Activated CD8-positive, alpha-beta T cell treated with anti-CD3 and anti-CD28 coated beads, Interleukin-2, amount 10 ng/mL, durations not matched to agents 7 days and 5 days (primary cell): Measurements from ENCODE around the gene BORCS8. TPM values are rescaled to one million over a fixed set of nuclear protein-coding genes. Genes with fewer than 3 reads are reported as not detected.
A peak's percentile ranks its signal among the peaks of the same experiment; 100 is the strongest.
"Not testable (repeated sequence)": the region's sequence is repeated elsewhere in the genome, so short reads cannot be mapped to it uniquely, and the experiment has no call there.

ENCODE experiments used
- ATAC-seq: fragments of 150-1000 bp; cut with Tn5 transposase; one replicate; pipeline ENCODE4 v1.10.0; 2021; ENCODE audit warnings: moderate library complexity
- CTCF ChIA-PET: fragments of 350-600 bp; sonication (Branson Sonifier 250); formaldehyde crosslinking; loops from one replicate; lab custom pipeline; 2021; ENCODE audit warnings: antibody characterized with exemption; lab: Charles Lee
- POLR2A ChIA-PET: fragments of 350-600 bp; sonication (Branson Sonifier 250); formaldehyde crosslinking; loops from one replicate; lab custom pipeline; 2021; ENCODE audit warnings: antibody characterized with exemption; lab: Charles Lee
- DNase-seq: peaks from one replicate; pipeline ENCODE4 v3.0.0-alpha.2; 2020
- H3K27ac Mint-ChIP-seq: one replicate; pipeline ENCODE4 v1.8.0; 2021; ENCODE audit warnings: mild to moderate bottlenecking, mixed read lengths
- H3K27me3 Mint-ChIP-seq: one replicate; pipeline ENCODE4 v1.8.0; 2021; ENCODE audit warnings: low read depth, mixed read lengths
- H3K36me3 Mint-ChIP-seq: one replicate; pipeline ENCODE4 v1.8.0; 2021; ENCODE audit warnings: low read depth, mixed read lengths
- H3K4me1 Mint-ChIP-seq: one replicate; pipeline ENCODE4 v1.8.0; 2021; ENCODE audit warnings: low read depth, mixed read lengths
- H3K4me3 Mint-ChIP-seq: one replicate; pipeline ENCODE4 v1.8.0; 2021; ENCODE audit warnings: mild to moderate bottlenecking, mixed read lengths
- H3K9me3 Mint-ChIP-seq: one replicate; pipeline ENCODE4 v1.8.0; 2022; ENCODE audit warnings: mixed read lengths; ENCODE audit not compliant: insufficient read depth
- total RNA-seq, 2 experiments: library from RNA; stranded (reverse); gene quantifications; one replicate each; pipeline ENCODE4 v1.2.3, GENCODE V29; 2021

BORCS8 gene
- total RNA-seq, 2 experiments from 2014 or later, result 22.1 to 25.4 TPM

DNA sequence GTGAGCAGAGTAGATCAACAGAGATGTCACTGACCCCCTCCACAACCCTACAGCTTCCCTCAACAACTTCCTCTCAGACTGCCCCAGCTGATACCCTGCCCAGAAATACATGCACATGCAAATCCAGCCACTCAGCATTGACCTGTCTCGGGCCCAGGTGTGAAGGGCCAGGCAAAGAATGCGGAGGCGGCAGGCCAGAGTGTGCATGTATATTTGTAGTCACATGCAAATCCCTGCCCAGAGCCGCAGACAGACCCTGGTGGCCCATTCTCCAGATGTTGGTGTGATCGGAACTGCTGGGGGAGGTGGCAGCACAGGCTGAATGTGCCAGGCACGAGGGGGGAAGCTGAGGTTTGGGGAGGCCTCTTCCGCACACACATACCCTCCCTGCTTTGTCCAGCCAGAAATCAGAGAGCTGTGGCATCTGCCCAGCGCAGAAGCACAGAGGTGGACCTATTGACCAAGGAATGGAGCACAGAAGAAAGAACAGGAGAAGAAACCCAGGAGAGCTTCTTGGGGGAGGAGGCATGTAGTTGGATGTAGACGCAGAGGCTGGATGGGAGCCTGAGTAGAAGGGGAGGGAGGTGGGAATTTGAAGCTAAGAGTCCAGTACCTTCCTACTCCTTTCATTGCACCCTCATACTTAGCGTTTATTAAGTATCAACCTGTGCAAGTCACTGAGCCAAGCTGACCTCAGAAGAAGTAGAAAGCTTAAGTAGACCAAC lies 36.3 kb downstream of the BORCS8 start:
- ATAC-seq, result no peak
- ChIA-PET CTCF (interaction anchor here (0.6 to 3.2 kb wide), 3 partner anchors 9 to 43 kb away, joined by 3 to 16 read pairs (median 13); no protein-coding TSS in a partner anchor), POLR2A (interaction anchor here (0.6 to 1.1 kb wide), 3 partner anchors 9 to 21 kb away, joined by 3 to 5 read pairs (median 3); no protein-coding TSS in a partner anchor)

DNA sequence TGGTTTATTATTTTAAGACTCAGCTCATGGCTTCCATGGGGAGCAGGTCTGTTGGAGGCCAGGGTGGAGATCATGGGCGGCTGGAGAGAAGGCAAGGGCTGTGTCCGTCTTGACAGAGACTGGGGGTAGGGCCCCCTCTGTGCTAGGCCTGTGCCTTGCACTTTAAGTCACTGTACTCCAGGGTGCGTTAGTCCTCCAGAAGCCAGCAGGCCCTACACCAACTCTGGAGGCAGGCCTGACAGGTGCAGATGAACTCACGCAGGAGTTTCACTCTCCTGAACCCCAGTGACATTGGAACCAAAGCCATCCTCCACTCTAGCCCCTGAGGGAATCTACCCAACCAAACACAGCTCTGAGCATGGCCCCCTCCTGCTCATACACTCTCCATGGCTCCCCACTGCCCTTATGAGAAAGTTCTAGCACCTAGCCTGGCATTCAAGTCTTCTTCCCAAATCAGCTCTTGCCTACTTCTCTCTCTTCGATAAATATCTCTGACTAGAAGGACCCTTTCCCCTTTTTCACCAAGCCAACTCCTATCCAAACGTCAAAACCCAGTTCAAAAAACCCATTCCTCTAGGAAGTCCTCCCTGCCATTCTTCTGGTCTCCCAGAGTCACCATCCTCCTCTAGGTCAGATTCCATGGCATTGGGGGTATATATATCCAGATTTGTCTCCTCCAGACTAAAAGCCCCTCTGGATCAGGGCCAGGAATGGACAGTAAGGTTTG lies 37.0 kb downstream of the BORCS8 start:
- ATAC-seq (no peak), DNase-seq (no peak)
- Mint-ChIP-seq H3K27ac (no peak overlapping the region), H3K4me1 (no peaks in the 10 kb centered on the region), H3K4me3 (no peak overlapping the region), H3K9me3 (no peaks in the 10 kb centered on the region), H3K36me3 (peaks cover 17% of the 10 kb centered on the region), H3K27me3 (no peaks in the 10 kb centered on the region)
- CTCF ChIA-PET, result interaction anchor here (0.9 to 3.2 kb wide), 2 partner anchors 8 to 19 kb away, joined by 5 to 16 read pairs; no protein-coding TSS in a partner anchor
- POLR2A ChIA-PET, result interaction anchor here (1.1 kb wide), 1 partner anchor 10 kb away, joined by 3 read pairs; no protein-coding TSS in a partner anchor

More for the DNA sequence above, 36.3 kb downstream of the BORCS8 start:
- Mint-ChIP-seq H3K4me3 (no peak overlapping the region), H3K4me1 (no peaks in the 10 kb centered on the region), H3K27me3 (no peaks in the 10 kb centered on the region), H3K27ac (no peak overlapping the region), H3K9me3 (no peaks in the 10 kb centered on the region), H3K36me3 (peaks cover 17% of the 10 kb centered on the region)
- DNase-seq, result no peak

- POLR2A ChIA-PET, result no interaction called here
- CTCF ChIA-PET, result no interaction called here
- no peaks in the 10 kb centered on the region for H3K27me3 Mint-ChIP-seq
- no peaks in the 10 kb centered on the region for H3K9me3 Mint-ChIP-seq
- no peak for DNase-seq
- H3K4me1 Mint-ChIP-seq, result no peaks in the 10 kb centered on the region
- no peak overlapping the region for H3K27ac Mint-ChIP-seq
- no peak overlapping the region for H3K4me3 Mint-ChIP-seq
- H3K36me3 Mint-ChIP-seq, result peaks cover 14% of the 10 kb centered on the region
- ATAC-seq, result no peak
Observed at GRCh38 chr19:19152668-19153384, 39.1 kb downstream of the BORCS8 start.

- no peak for ATAC-seq
- CTCF ChIA-PET, result interaction anchor here (6.1 kb wide), 1 partner anchor 24 kb away, joined by 57 read pairs; no protein-coding TSS in a partner anchor
- Mint-ChIP-seq H3K27me3 (no peaks in the 10 kb centered on the region), H3K27ac (no peak overlapping the region), H3K4me1 (no peaks in the 10 kb centered on the region), H3K36me3 (peaks cover 10% of the 10 kb centered on the region), H3K9me3 (no peaks in the 10 kb centered on the region), H3K4me3 (no peak overlapping the region)
- POLR2A ChIA-PET, result no interaction called here
- no peak for DNase-seq
Observed at GRCh38 chr19:19151418-19151817, 40.5 kb downstream of the BORCS8 start.

GRCh38 chr19:19149435-19149834 lies 42.5 kb downstream of the BORCS8 start:
- H3K4me3 Mint-ChIP-seq, result no peak overlapping the region
- H3K27ac Mint-ChIP-seq, result no peak overlapping the region
- H3K27me3 Mint-ChIP-seq, result no peaks in the 10 kb centered on the region
- POLR2A ChIA-PET, result no interaction called here
- H3K36me3 Mint-ChIP-seq, result no peaks in the 10 kb centered on the region
- ATAC-seq (no peak), DNase-seq (no peak)
- CTCF ChIA-PET, result interaction anchor here (6.1 kb wide), 1 partner anchor 26 kb away, joined by 57 read pairs; no protein-coding TSS in a partner anchor
- H3K4me1 Mint-ChIP-seq, result no peaks in the 10 kb centered on the region
- no peaks in the 10 kb centered on the region for H3K9me3 Mint-ChIP-seq

- CTCF ChIA-PET, result interaction anchor here (1.1 to 6.1 kb wide), 3 partner anchors 27 to 342 kb away, joined by 3 to 57 read pairs (median 6); no protein-coding TSS in a partner anchor
- POLR2A ChIA-PET, H3K36me3 Mint-ChIP-seq, H3K4me3 Mint-ChIP-seq, H3K27me3 Mint-ChIP-seq, DNase-seq, H3K9me3 Mint-ChIP-seq, ATAC-seq, H3K4me1 Mint-ChIP-seq, H3K27ac Mint-ChIP-seq: not testable (repeated sequence)
Observed at GRCh38 chr19:19148504-19148903, 43.4 kb downstream of the BORCS8 start.

GRCh38 chr19:19147344-19147743 lies 44.6 kb downstream of the BORCS8 start:
- H3K36me3 Mint-ChIP-seq, result no peaks in the 10 kb centered on the region
- no peaks in the 10 kb centered on the region for H3K27me3 Mint-ChIP-seq
- POLR2A ChIA-PET, result no interaction called here
- no peaks in the 10 kb centered on the region for H3K9me3 Mint-ChIP-seq
- DNase-seq (no peak), ATAC-seq (no peak)
- CTCF ChIA-PET, result interaction anchor here (1.0 to 6.1 kb wide), 6 partner anchors 9 to 97 kb away, joined by 3 to 57 read pairs (median 4); no protein-coding TSS in a partner anchor
- no peak overlapping the region for H3K27ac Mint-ChIP-seq
- H3K4me3 Mint-ChIP-seq, result no peak overlapping the region
- H3K4me1 Mint-ChIP-seq, result no peaks in the 10 kb centered on the region

DNA sequence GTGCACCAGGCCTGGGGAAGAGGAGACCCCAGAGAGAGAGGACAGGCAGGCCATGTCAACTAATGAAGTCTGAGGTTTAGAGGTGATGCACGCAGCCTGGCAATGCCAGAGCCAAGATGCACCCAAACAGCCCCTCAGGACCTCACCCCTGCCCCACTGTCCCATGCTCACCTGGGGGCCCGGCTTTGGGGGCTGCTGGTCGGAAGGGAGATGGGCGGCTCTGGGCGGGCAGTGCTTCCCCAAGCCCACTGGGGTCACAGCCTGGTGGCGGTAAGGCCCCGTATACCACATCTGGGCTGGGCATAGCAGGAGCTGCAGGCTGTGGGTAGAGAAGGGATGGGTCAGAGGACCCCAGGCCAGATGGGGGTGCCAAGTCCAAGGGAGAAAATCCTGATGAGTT lies 45.1 kb downstream of the BORCS8 start:
- Mint-ChIP-seq H3K36me3 (no peaks in the 10 kb centered on the region), H3K27ac (no peak overlapping the region), H3K27me3 (no peaks in the 10 kb centered on the region), H3K4me1 (no peaks in the 10 kb centered on the region), H3K9me3 (no peaks in the 10 kb centered on the region), H3K4me3 (no peak overlapping the region)
- ChIA-PET CTCF (interaction anchor here (1.0 to 6.1 kb wide), 6 partner anchors 10 to 96 kb away, joined by 3 to 57 read pairs (median 4); no protein-coding TSS in a partner anchor), POLR2A (no interaction called here)
- DNase-seq (no peak), ATAC-seq (no peak)

DNA sequence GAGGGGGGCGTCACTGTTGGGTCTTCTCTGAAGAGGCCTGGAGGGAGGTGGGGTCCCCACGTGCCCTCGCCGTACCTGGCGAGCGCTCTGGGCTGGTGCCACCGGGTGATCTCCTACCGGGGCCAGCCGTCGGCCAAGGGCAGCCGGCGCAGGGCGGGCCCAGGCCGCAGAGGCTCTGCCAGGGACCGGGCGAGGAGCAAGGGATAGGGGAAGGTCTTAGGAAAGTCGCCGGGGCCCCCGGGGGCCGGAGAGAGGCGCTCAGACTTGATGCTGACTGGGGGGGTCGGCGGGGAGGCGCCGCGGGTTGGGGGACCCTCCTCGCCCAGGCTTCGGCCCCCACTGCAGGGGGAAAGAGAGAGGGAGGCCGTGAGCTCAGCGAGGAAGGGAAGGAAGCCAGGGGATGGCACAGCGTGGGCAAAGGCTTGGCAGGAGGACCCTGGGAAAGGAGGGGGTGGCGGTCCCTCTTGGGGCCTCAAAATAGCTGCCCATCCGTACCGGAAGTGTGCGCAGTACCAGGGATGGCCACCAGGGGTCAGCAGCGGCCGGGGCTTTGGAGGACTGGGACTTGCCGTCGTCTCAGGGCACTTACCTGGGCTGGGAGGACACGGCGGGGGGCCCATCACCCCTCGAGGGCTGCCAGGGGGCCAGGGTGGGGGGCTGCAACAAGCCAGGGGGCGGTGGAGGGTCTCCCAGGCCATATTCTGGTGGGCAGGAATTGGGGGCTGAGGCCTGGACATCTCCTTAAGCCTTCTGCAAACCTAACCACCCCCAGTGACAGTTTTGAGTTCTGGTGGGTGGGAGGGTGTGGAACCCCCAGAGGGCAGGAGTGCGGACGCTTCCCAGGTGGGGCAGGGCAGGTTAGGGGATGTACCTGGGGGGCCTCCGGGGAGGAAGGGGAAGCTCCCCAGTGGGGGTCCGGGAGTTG lies 46.0 kb downstream of the BORCS8 start:
- DNase-seq (peak; percentile 90), ATAC-seq (peak; percentile 77)
- Mint-ChIP-seq H3K4me3 (no peak overlapping the region), H3K9me3 (no peaks in the 10 kb centered on the region), H3K27ac (no peak overlapping the region), H3K27me3 (no peaks in the 10 kb centered on the region), H3K36me3 (no peaks in the 10 kb centered on the region), H3K4me1 (no peaks in the 10 kb centered on the region)
- POLR2A ChIA-PET, result no interaction called here
- CTCF ChIA-PET, result interaction anchor here (0.6 to 6.1 kb wide), 10 partner anchors 9 to 343 kb away, joined by 3 to 57 read pairs (median 4); partner anchors contain the start of genes MEF2B and NR2C2AP

GRCh38 chr19:19145281-19145680 lies 46.7 kb downstream of the BORCS8 start:
- no peaks in the 10 kb centered on the region for H3K4me1 Mint-ChIP-seq
- ATAC-seq (no peak), DNase-seq (no peak)
- no peaks in the 10 kb centered on the region for H3K36me3 Mint-ChIP-seq
- ChIA-PET CTCF (interaction anchor here (0.6 to 6.1 kb wide), 8 partner anchors 8 to 89 kb away, joined by 3 to 57 read pairs (median 4); partner anchors contain the start of genes MEF2B and NR2C2AP), POLR2A (no interaction called here)
- H3K27ac Mint-ChIP-seq, result no peak overlapping the region
- H3K27me3 Mint-ChIP-seq, result no peaks in the 10 kb centered on the region
- H3K9me3 Mint-ChIP-seq, result no peaks in the 10 kb centered on the region
- H3K4me3 Mint-ChIP-seq, result no peak overlapping the region
